Liver (tissue), 9 donors: ENCODE results near the gene CRYZL1. TPM values are rescaled to one million over a fixed set of nuclear protein-coding genes. Genes with fewer than 3 reads are reported as not detected.

ENCODE experiments used
- DNase-seq: peaks from one replicate; pipeline ENCODE4 v3.0.0-alpha.2; 2017; ENCODE audit warnings: low spot score
- H3K27ac ChIP-seq, 2 donors: one replicate each; pipeline ENCODE4 v1.7.0; 2013; ENCODE audit warnings: inconsistent platforms in 2 of 2, low read length in 2 of 2, control low read depth in 1 of 2, low read depth in 1 of 2, mild to moderate bottlenecking in 1 of 2
- H3K27me3 ChIP-seq, 4 donors: one replicate each; pipeline versions ENCODE4 v1.6.1 to v1.7.0; 2013; ENCODE audit warnings: low read length in 3 of 4, inconsistent platforms in 1 of 4, mild to moderate bottlenecking in 1 of 4, moderate library complexity in 1 of 4; ENCODE audit not compliant: control insufficient read depth in 4 of 4, insufficient read depth in 4 of 4
- H3K36me3 ChIP-seq, 4 donors: one replicate each; pipeline versions ENCODE4 v1.6.1 to v1.7.0; 2013; ENCODE audit warnings: low read length in 3 of 4, mild to moderate bottlenecking in 3 of 4, low read depth in 1 of 4, moderate library complexity in 1 of 4; ENCODE audit not compliant: control insufficient read depth in 4 of 4, insufficient read depth in 3 of 4
- H3K4me1 ChIP-seq, 4 donors: one replicate each; pipeline versions ENCODE4 v1.6.1 to v1.7.0; 2013; ENCODE audit warnings: low read length in 3 of 4, mild to moderate bottlenecking in 3 of 4, moderate library complexity in 1 of 4; ENCODE audit not compliant: control insufficient read depth in 4 of 4, insufficient read depth in 4 of 4
- H3K4me3 ChIP-seq, 3 donors: one replicate each; pipeline versions ENCODE4 v1.6.1 to v1.7.0; 2013; ENCODE audit warnings: low read length in 3 of 3, control low read depth in 1 of 3, low read depth in 1 of 3, mild to moderate bottlenecking in 1 of 3
- H3K9ac ChIP-seq, 2 donors: one replicate each; pipeline ENCODE4 v1.7.0; 2013; ENCODE audit warnings: low read length in 2 of 2, mild to moderate bottlenecking in 2 of 2, moderate library complexity in 2 of 2, control low read depth in 1 of 2, low read depth in 1 of 2
- H3K9me3 ChIP-seq, 4 donors: one replicate each; pipeline versions ENCODE4 v1.6.1 to v1.7.0; 2013; ENCODE audit warnings: low read length in 3 of 4; ENCODE audit not compliant: control insufficient read depth in 4 of 4
- ATF3 ChIP-seq: IDR thresholded peaks from 2 replicates; pipeline ENCODE4 v1.6.1; 2016; ENCODE audit warnings: antibody characterized with exemption
- EGR1 ChIP-seq, 2 donors: IDR thresholded peaks; 2 replicates each; pipeline ENCODE4 v1.6.1; 2016 to 2018; ENCODE audit warnings: antibody characterized with exemption in 2 of 2, low read depth in 2 of 2
- FOXA1 ChIP-seq: IDR thresholded peaks from 2 replicates; pipeline ENCODE4 v1.6.1; 2016; ENCODE audit warnings: antibody characterized with exemption
- FOXA2 ChIP-seq: IDR thresholded peaks from 2 replicates; pipeline ENCODE4 v1.6.1; 2016; ENCODE audit warnings: antibody characterized with exemption
- GABPA ChIP-seq, 2 donors: IDR thresholded peaks in 1 of 2; conservative IDR thresholded peaks in 1 of 2; 2 replicates each; pipeline ENCODE4 v1.6.1; 2016; ENCODE audit warnings: antibody characterized with exemption in 2 of 2, mild to moderate bottlenecking in 1 of 2, moderate library complexity in 1 of 2
- HNF4A ChIP-seq, 2 donors: conservative IDR thresholded peaks; 2 replicates each; pipeline ENCODE4 v1.6.1; 2016; ENCODE audit warnings: antibody characterized with exemption in 2 of 2, mild to moderate bottlenecking in 2 of 2
- HNF4G ChIP-seq: IDR thresholded peaks from 2 replicates; pipeline ENCODE4 v1.6.1; 2016; ENCODE audit warnings: antibody characterized with exemption
- JUND ChIP-seq, 2 donors: IDR thresholded peaks; 2 replicates each; pipeline ENCODE4 v1.6.1; 2016; ENCODE audit warnings: antibody characterized with exemption in 2 of 2
- MAX ChIP-seq: IDR thresholded peaks from 2 replicates; pipeline ENCODE4 v1.6.1; 2016; ENCODE audit warnings: antibody characterized with exemption
- NR2F2 ChIP-seq: IDR thresholded peaks from 2 replicates; pipeline ENCODE4 v1.6.1; 2016; ENCODE audit warnings: antibody characterized with exemption
- RXRA ChIP-seq, 2 donors: IDR thresholded peaks; 2 replicates each; pipeline ENCODE4 v1.6.1; 2017 to 2018; ENCODE audit warnings: antibody characterized with exemption in 2 of 2, mild to moderate bottlenecking in 1 of 2
- SP1 ChIP-seq: IDR thresholded peaks from 2 replicates; pipeline ENCODE4 v1.6.1; 2018; ENCODE audit warnings: antibody characterized with exemption, mild to moderate bottlenecking
- TAF1 ChIP-seq: conservative IDR thresholded peaks from 2 replicates; pipeline ENCODE4 v1.6.1; 2016; ENCODE audit warnings: antibody characterized with exemption, mild to moderate bottlenecking
- YY1 ChIP-seq: IDR thresholded peaks from 2 replicates; pipeline ENCODE4 v1.6.1; 2016; ENCODE audit warnings: antibody characterized with exemption, mild to moderate bottlenecking
- ZBTB33 ChIP-seq: IDR thresholded peaks from 2 replicates; pipeline ENCODE4 v1.6.1; 2016; ENCODE audit warnings: antibody characterized with exemption
- WGBS: extraction: QIAGEN DNeasy Blood & Tissue Kit; methylation state at CpG from one replicate; pipeline ENCODE4 v1.1.7; 2013; 5-methylcytosine and 5-hydroxymethylcytosine counted together
- polyA plus RNA-seq, 2 donors: library from polyadenylated mRNA; stranded (reverse) in 1 of 2; unstranded in 1 of 2; fragments of 200-250 nt in 1 of 2; fragments of >200 nt in 1 of 2; fragmentation: Nextera tagmentation in 1 of 2; extraction: Ambion mirVana in 1 of 2; gene quantifications; one replicate each; pipeline versions ENCODE4 v1.2.1 to v1.2.3, GENCODE V29; 2013 to 2015
- total RNA-seq, 2 donors: library from RNA; depleted of rRNA; stranded (reverse); fragments of >200 nt; gene quantifications; one replicate each; pipeline ENCODE4 v1.2.3, GENCODE V29; 2014
- TF ChIP-seq, protein P1 (sequence below): fragments of 150-350 bp; IDR thresholded peaks from 2 replicates; pipeline ENCODE4 v1.5.1; 2017; ENCODE audit warnings: improper control_type of control experiment, low read depth, low read length; ENCODE audit not compliant: missing input control
- TF ChIP-seq, protein P2 (sequence below): IDR thresholded peaks from 2 replicates; pipeline ENCODE4 v1.6.1; 2016; ENCODE audit warnings: antibody characterized with exemption, mild to moderate bottlenecking
- donor health status: healthy.
- donor health status: healthy.
- donor health status: healthy.
- donor health status: healthy.
- donor health status: healthy.

CRYZL1 gene
- total and polyA plus RNA-seq, 4 donors = 6.8 to 18.1 (median 11.5) TPM

GRCh38 chr21:33650230-33650629, 8.7 kb upstream of the CRYZL1 start (continued):
- no peak for TF ChIP-seq MAX
- no peak for TF ChIP-seq TAF1

DNA sequence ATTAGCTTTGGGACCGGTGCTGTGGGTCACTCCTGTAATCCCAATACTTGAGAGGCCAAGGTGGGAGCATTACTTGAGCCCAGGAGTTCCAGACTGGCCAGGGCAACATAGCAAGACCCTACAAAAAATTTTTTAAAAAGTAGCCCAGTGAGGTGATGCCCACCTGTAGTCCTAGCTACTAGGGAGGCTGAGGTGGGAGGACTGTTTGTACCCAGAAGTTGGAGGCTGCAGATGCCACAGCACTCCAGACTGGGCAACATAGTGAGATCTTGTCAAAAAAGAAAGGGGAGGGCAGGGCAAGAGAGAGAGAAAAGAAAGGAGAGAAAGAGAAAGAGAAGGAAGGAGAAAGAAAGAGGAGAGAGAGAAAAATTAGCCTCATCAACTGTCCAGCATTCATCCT, 7.0 kb upstream of the CRYZL1 start:
- H3K27ac ChIP-seq = no peak overlapping the region
- H3K4me3 ChIP-seq = no peak overlapping the region
- H3K4me1 ChIP-seq = peaks cover 14 to 47% (median 23%) of the 10 kb centered on the region in 4 donors
- H3K27me3 ChIP-seq = no peaks in the 10 kb centered on the region
- WGBS = 92% methylated on average over 1 of the region's 1 CpG
- DNase-seq = no peak
- TF ChIP-seq MAX (no peak), HNF4A (conservative IDR thresholded peaks at IDR 0.05) (no peak), FOXA2 (no peak), HNF4G (no peak), ZBTB33 (no peak), TAF1 (no peak), SP1 (no peak), EGR1 (IDR thresholded peaks at IDR 0.05; ENCODE audit: low read depth in 2 of 2) (no peak), ATF3 (no peak), GABPA (IDR thresholded peaks at IDR 0.05 in 1 of 2, conservative IDR thresholded peaks at IDR 0.05 in 1 of 2) (no peak)
- TF ChIP-seq, protein P1, sequence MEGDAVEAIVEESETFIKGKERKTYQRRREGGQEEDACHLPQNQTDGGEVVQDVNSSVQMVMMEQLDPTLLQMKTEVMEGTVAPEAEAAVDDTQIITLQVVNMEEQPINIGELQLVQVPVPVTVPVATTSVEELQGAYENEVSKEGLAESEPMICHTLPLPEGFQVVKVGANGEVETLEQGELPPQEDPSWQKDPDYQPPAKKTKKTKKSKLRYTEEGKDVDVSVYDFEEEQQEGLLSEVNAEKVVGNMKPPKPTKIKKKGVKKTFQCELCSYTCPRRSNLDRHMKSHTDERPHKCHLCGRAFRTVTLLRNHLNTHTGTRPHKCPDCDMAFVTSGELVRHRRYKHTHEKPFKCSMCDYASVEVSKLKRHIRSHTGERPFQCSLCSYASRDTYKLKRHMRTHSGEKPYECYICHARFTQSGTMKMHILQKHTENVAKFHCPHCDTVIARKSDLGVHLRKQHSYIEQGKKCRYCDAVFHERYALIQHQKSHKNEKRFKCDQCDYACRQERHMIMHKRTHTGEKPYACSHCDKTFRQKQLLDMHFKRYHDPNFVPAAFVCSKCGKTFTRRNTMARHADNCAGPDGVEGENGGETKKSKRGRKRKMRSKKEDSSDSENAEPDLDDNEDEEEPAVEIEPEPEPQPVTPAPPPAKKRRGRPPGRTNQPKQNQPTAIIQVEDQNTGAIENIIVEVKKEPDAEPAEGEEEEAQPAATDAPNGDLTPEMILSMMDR = no peak
- TF ChIP-seq, protein P2, sequence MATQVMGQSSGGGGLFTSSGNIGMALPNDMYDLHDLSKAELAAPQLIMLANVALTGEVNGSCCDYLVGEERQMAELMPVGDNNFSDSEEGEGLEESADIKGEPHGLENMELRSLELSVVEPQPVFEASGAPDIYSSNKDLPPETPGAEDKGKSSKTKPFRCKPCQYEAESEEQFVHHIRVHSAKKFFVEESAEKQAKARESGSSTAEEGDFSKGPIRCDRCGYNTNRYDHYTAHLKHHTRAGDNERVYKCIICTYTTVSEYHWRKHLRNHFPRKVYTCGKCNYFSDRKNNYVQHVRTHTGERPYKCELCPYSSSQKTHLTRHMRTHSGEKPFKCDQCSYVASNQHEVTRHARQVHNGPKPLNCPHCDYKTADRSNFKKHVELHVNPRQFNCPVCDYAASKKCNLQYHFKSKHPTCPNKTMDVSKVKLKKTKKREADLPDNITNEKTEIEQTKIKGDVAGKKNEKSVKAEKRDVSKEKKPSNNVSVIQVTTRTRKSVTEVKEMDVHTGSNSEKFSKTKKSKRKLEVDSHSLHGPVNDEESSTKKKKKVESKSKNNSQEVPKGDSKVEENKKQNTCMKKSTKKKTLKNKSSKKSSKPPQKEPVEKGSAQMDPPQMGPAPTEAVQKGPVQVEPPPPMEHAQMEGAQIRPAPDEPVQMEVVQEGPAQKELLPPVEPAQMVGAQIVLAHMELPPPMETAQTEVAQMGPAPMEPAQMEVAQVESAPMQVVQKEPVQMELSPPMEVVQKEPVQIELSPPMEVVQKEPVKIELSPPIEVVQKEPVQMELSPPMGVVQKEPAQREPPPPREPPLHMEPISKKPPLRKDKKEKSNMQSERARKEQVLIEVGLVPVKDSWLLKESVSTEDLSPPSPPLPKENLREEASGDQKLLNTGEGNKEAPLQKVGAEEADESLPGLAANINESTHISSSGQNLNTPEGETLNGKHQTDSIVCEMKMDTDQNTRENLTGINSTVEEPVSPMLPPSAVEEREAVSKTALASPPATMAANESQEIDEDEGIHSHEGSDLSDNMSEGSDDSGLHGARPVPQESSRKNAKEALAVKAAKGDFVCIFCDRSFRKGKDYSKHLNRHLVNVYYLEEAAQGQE = no peak
- no peaks in the 10 kb centered on the region for H3K9me3 ChIP-seq
- no peaks in the 10 kb centered on the region for H3K36me3 ChIP-seq
- H3K9ac ChIP-seq = no peak overlapping the region

DNA sequence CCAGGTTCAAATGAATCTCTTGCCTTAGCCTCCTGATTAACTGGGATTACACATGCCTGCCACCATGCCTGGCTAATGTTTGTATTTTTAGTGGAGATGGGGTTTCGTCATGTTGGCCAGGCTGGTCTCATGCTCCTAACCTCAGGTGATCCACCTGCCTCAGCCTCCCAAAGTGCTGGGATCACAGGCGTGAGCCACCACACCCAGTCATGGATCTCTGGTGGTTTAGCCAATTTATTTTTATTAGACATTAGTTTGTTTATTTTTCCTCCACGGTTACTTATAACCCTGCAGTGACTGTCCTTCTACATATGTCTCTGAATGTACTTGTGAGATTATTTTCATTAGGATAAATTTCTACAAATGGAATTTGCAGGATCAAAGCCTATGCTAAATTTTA, 6.0 kb upstream of the CRYZL1 start:
- WGBS = 74% methylated on average over 3 of the region's 3 CpGs
- H3K36me3 ChIP-seq = no peaks in the 10 kb centered on the region
- TF ChIP-seq GABPA (IDR thresholded peaks at IDR 0.05 in 1 of 2, conservative IDR thresholded peaks at IDR 0.05 in 1 of 2) (no peak), FOXA2 (no peak), JUND (IDR thresholded peaks at IDR 0.05) (no peak), NR2F2 (no peak), ATF3 (no peak), YY1 (no peak), ZBTB33 (no peak), HNF4G (no peak), RXRA (IDR thresholded peaks at IDR 0.05) (no peak), MAX (no peak), FOXA1 (no peak), SP1 (no peak)

More for the DNA sequence above, 6.0 kb upstream of the CRYZL1 start:
- H3K4me3 ChIP-seq = no peak overlapping the region
- peaks cover 14 to 47% (median 23%) of the 10 kb centered on the region in 4 donors for H3K4me1 ChIP-seq
- no peaks in the 10 kb centered on the region for H3K9me3 ChIP-seq
- H3K9ac ChIP-seq = no peak overlapping the region
- no peaks in the 10 kb centered on the region for H3K27me3 ChIP-seq
- no peak overlapping the region for H3K27ac ChIP-seq
- no peak for DNase-seq
